ENCODE data around the gene HFE.

Gene HFE

DNA sequence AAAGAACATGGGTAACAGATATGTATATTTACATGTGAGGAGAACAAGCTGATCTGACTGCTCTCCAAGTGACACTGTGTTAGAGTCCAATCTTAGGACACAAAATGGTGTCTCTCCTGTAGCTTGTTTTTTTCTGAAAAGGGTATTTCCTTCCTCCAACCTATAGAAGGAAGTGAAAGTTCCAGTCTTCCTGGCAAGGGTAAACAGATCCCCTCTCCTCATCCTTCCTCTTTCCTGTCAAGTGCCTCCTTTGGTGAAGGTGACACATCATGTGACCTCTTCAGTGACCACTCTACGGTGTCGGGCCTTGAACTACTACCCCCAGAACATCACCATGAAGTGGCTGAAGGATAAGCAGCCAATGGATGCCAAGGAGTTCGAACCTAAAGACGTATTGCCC, 5.2 kb downstream of the HFE start:
- no peak for DNase-seq (ENCODE audit: low read depth)
- H3K4me3 ChIP-seq (ENCODE audit: low read length): no peak overlapping the region
- TF ChIP-seq, protein P1, sequence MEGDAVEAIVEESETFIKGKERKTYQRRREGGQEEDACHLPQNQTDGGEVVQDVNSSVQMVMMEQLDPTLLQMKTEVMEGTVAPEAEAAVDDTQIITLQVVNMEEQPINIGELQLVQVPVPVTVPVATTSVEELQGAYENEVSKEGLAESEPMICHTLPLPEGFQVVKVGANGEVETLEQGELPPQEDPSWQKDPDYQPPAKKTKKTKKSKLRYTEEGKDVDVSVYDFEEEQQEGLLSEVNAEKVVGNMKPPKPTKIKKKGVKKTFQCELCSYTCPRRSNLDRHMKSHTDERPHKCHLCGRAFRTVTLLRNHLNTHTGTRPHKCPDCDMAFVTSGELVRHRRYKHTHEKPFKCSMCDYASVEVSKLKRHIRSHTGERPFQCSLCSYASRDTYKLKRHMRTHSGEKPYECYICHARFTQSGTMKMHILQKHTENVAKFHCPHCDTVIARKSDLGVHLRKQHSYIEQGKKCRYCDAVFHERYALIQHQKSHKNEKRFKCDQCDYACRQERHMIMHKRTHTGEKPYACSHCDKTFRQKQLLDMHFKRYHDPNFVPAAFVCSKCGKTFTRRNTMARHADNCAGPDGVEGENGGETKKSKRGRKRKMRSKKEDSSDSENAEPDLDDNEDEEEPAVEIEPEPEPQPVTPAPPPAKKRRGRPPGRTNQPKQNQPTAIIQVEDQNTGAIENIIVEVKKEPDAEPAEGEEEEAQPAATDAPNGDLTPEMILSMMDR (conservative IDR thresholded peaks at IDR 0.05; ENCODE audit: low read depth, low read length): no peak

DNA sequence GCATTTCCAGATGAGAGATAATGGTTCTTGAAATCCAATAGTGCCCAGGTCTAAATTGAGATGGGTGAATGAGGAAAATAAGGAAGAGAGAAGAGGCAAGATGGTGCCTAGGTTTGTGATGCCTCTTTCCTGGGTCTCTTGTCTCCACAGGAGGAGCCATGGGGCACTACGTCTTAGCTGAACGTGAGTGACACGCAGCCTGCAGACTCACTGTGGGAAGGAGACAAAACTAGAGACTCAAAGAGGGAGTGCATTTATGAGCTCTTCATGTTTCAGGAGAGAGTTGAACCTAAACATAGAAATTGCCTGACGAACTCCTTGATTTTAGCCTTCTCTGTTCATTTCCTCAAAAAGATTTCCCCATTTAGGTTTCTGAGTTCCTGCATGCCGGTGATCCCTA, 6.8 kb downstream of the HFE start:
- H3K4me3 ChIP-seq (ENCODE audit: low read length): no peak overlapping the region
- DNase-seq (ENCODE audit: low read depth): no peak
- TF ChIP-seq, protein P1 (conservative IDR thresholded peaks at IDR 0.05; ENCODE audit: low read depth, low read length): no peak

DNA sequence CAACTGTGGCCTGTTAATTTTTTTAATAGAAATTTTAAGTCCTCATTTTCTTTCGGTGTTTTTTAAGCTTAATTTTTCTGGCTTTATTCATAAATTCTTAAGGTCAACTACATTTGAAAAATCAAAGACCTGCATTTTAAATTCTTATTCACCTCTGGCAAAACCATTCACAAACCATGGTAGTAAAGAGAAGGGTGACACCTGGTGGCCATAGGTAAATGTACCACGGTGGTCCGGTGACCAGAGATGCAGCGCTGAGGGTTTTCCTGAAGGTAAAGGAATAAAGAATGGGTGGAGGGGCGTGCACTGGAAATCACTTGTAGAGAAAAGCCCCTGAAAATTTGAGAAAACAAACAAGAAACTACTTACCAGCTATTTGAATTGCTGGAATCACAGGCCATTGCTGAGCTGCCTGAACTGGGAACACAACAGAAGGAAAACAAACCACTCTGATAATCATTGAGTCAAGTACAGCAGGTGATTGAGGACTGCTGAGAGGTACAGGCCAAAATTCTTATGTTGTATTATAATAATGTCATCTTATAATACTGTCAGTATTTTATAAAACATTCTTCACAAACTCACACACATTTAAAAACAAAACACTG, 10.1 kb downstream of the HFE start:
- no peak for DNase-seq (ENCODE audit: low read depth)
- H3K4me3 ChIP-seq (ENCODE audit: low read length): no peak overlapping the region
- TF ChIP-seq, protein P1 (conservative IDR thresholded peaks at IDR 0.05; ENCODE audit: low read depth, low read length): peak; percentile 64

DNA sequence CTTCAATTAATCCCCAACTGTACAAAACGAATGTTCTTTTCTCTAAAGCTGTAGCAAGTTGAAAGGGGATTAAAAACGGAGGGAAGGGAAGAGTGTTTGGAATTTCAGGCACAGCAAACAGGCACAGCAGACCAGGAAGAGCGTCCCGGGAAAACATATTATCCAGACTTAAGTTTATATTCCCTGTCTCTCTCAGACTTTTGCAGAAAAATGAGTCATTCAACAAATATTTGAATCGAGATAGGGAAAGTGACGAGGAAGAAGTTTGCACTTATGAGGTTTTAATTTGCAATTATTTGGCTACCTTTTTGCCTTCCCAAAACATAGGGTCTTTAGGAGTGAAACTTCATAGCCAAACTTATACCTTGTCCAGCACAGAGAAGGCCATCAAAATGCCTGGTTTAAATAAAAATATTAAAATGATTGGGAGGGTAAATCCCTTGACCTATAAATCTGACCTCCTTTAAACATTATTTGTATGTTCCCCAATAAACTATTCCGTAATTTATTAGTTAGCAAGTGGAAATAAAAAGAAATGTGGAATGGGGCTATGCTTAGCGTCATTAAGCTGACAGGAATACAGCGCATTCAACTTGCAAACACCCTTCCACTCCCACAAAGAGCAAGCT, 16.0 kb downstream of the HFE start:
- peak; percentile 55 for DNase-seq (ENCODE audit: low read depth)
- TF ChIP-seq, protein P1 (conservative IDR thresholded peaks at IDR 0.05; ENCODE audit: low read depth, low read length): no peak
- H3K4me3 ChIP-seq (ENCODE audit: low read length): peak overlapping the region; percentile 66

DNA sequence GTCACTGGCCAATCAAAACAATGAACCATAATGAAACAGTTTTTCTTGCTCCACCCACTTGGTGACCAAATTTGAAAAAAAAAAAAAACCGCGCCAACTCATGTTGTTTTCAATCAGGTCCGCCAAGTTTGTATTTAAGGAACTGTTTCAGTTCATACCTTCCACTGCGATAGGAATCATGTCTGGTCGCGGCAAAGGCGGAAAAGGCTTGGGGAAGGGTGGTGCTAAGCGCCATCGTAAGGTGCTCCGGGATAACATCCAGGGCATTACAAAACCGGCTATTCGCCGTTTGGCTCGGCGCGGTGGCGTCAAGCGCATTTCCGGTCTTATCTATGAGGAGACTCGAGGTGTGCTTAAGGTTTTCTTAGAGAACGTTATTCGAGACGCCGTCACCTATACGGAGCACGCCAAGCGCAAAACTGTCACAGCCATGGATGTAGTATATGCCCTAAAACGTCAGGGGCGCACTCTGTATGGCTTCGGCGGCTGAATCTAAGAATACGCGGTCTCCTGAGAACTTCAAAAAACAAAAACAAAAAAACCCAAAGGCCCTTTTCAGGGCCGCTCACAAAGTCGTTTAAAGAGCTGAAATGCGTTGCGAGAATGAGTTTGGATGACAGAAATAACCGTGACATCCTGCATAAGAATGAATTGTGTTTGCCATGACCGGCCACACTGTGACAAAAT, 16.7 kb downstream of the HFE start:
- TF ChIP-seq, protein P1 (conservative IDR thresholded peaks at IDR 0.05; ENCODE audit: low read depth, low read length): peak; percentile 52
- peak overlapping the region; percentile 66 for H3K4me3 ChIP-seq (ENCODE audit: low read length)
- peak; percentile 85 for DNase-seq (ENCODE audit: low read depth)

DNA sequence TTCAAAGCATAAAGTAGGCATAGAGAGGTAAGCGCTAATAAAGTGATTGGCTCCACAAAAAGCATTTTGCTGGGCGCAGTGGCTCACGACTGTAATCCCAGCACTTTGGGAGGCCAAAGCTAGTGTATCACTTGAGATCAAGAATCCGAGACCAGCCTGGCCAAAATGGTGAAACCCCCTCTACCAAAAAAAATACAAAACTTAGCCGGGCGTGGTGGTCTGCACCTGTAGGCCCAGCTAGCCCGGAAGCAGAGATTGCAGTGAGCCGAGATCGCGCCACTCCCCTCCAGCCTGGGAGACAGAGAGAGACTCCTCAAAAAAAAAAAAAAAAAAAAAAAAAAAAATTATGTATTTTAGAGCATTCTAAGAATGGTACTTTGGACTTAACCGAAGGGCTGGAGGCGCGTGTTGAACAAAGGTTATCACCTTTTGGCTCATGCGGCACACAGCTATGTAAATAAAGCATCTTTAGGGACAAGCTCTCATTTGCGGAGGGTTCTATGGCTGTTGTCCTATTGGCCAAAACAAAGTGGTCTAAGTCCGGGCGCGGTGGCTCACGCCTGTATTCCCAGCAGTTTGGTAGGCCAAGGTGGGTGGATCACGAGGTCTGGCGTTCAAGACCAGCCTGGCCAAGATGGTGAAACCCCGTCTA, 17.4 kb downstream of the HFE start:
- TF ChIP-seq, protein P1 (conservative IDR thresholded peaks at IDR 0.05; ENCODE audit: low read depth, low read length): no peak
- DNase-seq (ENCODE audit: low read depth): no peak
- H3K4me3 ChIP-seq (ENCODE audit: low read length): peak overlapping the region; percentile 66

Data from retinal pigment epithelial cell (primary cell).